ENCODE data around the gene PROZ.
A peak's percentile ranks its signal among the peaks of the same experiment; 100 is the strongest.

The PROZ gene

GRCh38 chr13:113153810-113154748, 4.4 kb upstream of the PROZ start:
- no peak for TF ChIP-seq CTCF (conservative IDR thresholded peaks at IDR 0.05; ENCODE audit: low read depth, low read length)
- DNase-seq (ENCODE audit: low read depth) = peak; percentile 77
- peak overlapping the region; percentile 58 for H3K4me3 ChIP-seq (ENCODE audit: low read depth, low read length)

DNA sequence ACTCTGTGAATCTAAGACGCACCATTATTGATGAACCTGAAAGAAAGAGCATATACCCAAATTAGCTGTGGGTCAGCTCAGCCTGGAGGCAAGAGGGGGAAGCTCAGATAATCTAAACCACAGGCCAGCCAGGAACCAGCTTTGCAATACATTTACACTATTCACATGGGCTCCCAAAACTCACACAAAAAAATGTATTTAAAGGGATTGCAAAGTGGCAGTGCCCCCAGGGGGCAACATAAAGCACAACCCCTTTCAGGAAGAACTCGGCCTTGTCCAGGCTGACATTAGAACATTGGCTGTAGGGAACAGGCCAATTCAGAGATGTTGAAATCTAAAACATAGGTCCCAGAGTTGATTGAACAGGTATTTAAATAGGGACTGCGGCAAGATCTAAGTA, 3.2 kb upstream of the PROZ start:
- H3K4me3 ChIP-seq (ENCODE audit: low read depth, low read length) = no peak overlapping the region
- TF ChIP-seq CTCF (conservative IDR thresholded peaks at IDR 0.05; ENCODE audit: low read depth, low read length) = no peak
- no peak for DNase-seq (ENCODE audit: low read depth)

GRCh38 chr13:113155982-113156655, 2.3 kb upstream of the PROZ start:
- no peak for TF ChIP-seq CTCF (conservative IDR thresholded peaks at IDR 0.05; ENCODE audit: low read depth, low read length)
- no peak for DNase-seq (ENCODE audit: low read depth)
- H3K4me3 ChIP-seq (ENCODE audit: low read depth, low read length) = no peak overlapping the region

GRCh38 chr13:113157206-113157928, 1.1 kb upstream of the PROZ start:
- no peak for DNase-seq (ENCODE audit: low read depth)
- TF ChIP-seq CTCF (conservative IDR thresholded peaks at IDR 0.05; ENCODE audit: low read depth, low read length) = no peak
- H3K4me3 ChIP-seq (ENCODE audit: low read depth, low read length) = no peak overlapping the region

GRCh38 chr13:113158946-113159345, 498 bp downstream of the PROZ start:
- TF ChIP-seq CTCF (conservative IDR thresholded peaks at IDR 0.05; ENCODE audit: low read depth, low read length) = no peak
- H3K4me3 ChIP-seq (ENCODE audit: low read depth, low read length) = no peak overlapping the region
- DNase-seq (ENCODE audit: low read depth) = no peak

DNA sequence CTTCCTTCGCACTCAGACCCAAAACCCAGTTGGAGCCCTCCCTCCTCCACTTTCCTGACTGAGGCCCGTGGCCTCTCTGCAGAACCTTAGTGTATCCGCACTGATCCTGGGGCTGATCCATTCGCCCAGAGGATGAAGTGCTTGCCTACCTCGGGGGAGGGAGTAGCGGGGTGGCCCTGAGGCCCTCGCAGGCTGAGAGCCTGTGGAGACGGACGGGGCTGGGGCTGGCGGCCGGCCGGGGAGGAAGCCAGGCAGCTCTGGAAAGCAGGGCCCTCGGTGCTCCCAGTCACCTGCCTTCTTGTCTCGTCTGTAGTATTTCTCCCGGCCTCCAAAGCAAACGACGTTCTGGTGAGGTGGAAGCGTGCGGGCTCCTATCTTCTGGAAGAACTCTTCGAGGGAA, 1.3 kb downstream of the PROZ start:
- no peak overlapping the region for H3K4me3 ChIP-seq (ENCODE audit: low read depth, low read length)
- DNase-seq (ENCODE audit: low read depth) = no peak
- TF ChIP-seq CTCF (conservative IDR thresholded peaks at IDR 0.05; ENCODE audit: low read depth, low read length) = no peak
